Testis (tissue), 3 donors: ENCODE data around the gene MAP7. TPM values are rescaled to one million over a fixed set of nuclear protein-coding genes. Genes with fewer than 3 reads are reported as not detected.

ENCODE experiments used
- DNase-seq: peaks from one replicate; pipeline ENCODE4 v3.0.0-alpha.2; 2019
- H3K27ac ChIP-seq, 2 donors: fragments of 200-600 bp; sonication (generic); one replicate each; pipeline ENCODE4 v1.5.1; 2019
- H3K27me3 ChIP-seq: fragments of 200-600 bp; sonication (generic); one replicate; pipeline ENCODE4 v1.5.1; 2019
- H3K36me3 ChIP-seq: fragments of 200-600 bp; sonication (generic); one replicate; pipeline ENCODE4 v1.5.1; 2017; ENCODE audit warnings: low read depth; ENCODE audit errors: missing control alignments
- H3K4me1 ChIP-seq: fragments of 200-600 bp; sonication (generic); one replicate; pipeline ENCODE4 v1.5.1; 2019
- H3K4me3 ChIP-seq, 2 donors: fragments of 200-600 bp; sonication (generic); one replicate each; pipeline ENCODE4 v1.5.1; 2017 to 2019
- H3K9me3 ChIP-seq: fragments of 200-600 bp; sonication (generic); one replicate; pipeline ENCODE4 v1.5.1; 2017
- CTCF ChIP-seq, 3 experiments: fragments of 450-650 bp in 2 of 3; fragments of 200-600 bp in 1 of 3; sonication (generic) in 1 of 3; IDR thresholded peaks; one replicate each; pipeline ENCODE4 v1.5.1; 2016 to 2019; ENCODE audit warnings: antibody characterized with exemption in 3 of 3, mild to moderate bottlenecking in 2 of 3, moderate library complexity in 1 of 3
- POLR2A ChIP-seq: fragments of 450-650 bp; IDR thresholded peaks from one replicate; pipeline ENCODE4 v1.6.1; 2017; ENCODE audit warnings: antibody characterized with exemption, mild to moderate bottlenecking, moderate library complexity
- WGBS, 2 donors: methylation state at CpG; one replicate each; pipeline ENCODE4 v1.1.5; 2018; 5-methylcytosine and 5-hydroxymethylcytosine counted together
- intact Hi-C: fragments of 100-400 bp; cut with DNase I; formaldehyde crosslinking; loops from one replicate; pipeline ENCODE4 v1.15.1; 2023; ENCODE audit warnings: low total_unique reads
- polyA plus RNA-seq: library from polyadenylated mRNA; stranded (reverse); fragments of 350-450 nt; fragmentation: Illumina TruSeq; extraction: RNeasy Lipid Tissue Mini Kit (QIAGEN cat#74804); gene quantifications from one replicate; pipeline ENCODE4 v1.2.3, GENCODE V29; 2014; ENCODE audit warnings: low read depth, low replicate concordance; ENCODE audit not compliant: insufficient read depth
- total RNA-seq, 2 donors: library from RNA; depleted of rRNA; stranded (reverse); fragments of >200 nt; gene quantifications; one replicate each; pipeline ENCODE4 v1.2.3, GENCODE V29; 2016

The MAP7 gene
- total and polyA plus RNA-seq, 3 donors from 2014 or later = 38.5 to 61.4 (median 48.7) TPM

GRCh38 chr6:136514591-136514990, 35.6 kb downstream of the MAP7 start:
- no peaks in the 10 kb centered on the region for H3K36me3 ChIP-seq
- H3K9me3 ChIP-seq = no peaks in the 10 kb centered on the region
- 90 to 91% methylated on average over 4 of the region's 4 CpGs for WGBS, 2 donors
- intact Hi-C loops = no loop called here
- no peak overlapping the region for H3K27ac ChIP-seq
- no peak overlapping the region for H3K4me3 ChIP-seq
- peaks cover 6% of the 10 kb centered on the region for H3K4me1 ChIP-seq
- no peak for DNase-seq
- no peak for TF ChIP-seq CTCF (IDR thresholded peaks at IDR 0.05)
- no peak for TF ChIP-seq POLR2A
- no peaks in the 10 kb centered on the region for H3K27me3 ChIP-seq

- peak; percentile 85 for DNase-seq
- intact Hi-C loops = no loop called here
- H3K4me3 ChIP-seq = no peak overlapping the region
- TF ChIP-seq POLR2A = no peak
- TF ChIP-seq CTCF (IDR thresholded peaks at IDR 0.05) = no peak
- H3K27me3 ChIP-seq = no peaks in the 10 kb centered on the region
- no peaks in the 10 kb centered on the region for H3K36me3 ChIP-seq
- no peak overlapping the region for H3K27ac ChIP-seq
- WGBS, 2 donors = 52 to 76% methylated on average over 3 of the region's 3 CpGs
- no peaks in the 10 kb centered on the region for H3K9me3 ChIP-seq
- peaks cover 6% of the 10 kb centered on the region for H3K4me1 ChIP-seq
These were observed 38.3 kb downstream of the MAP7 start for GRCh38 chr6:136511926-136512325.

- Histone ChIP-seq H3K9me3 (no peaks in the 10 kb centered on the region), H3K36me3 (no peaks in the 10 kb centered on the region), H3K4me1 (peaks cover 6% of the 10 kb centered on the region), H3K27me3 (no peaks in the 10 kb centered on the region), H3K4me3 (no peak overlapping the region), H3K27ac (peak overlapping the region in 1 of 2 donors; percentile 13)
- intact Hi-C loops = no loop called here
- WGBS, 2 donors = 44 to 47% methylated on average over 1 of the region's 1 CpG
- no peak for DNase-seq
- TF ChIP-seq POLR2A (no peak), CTCF (IDR thresholded peaks at IDR 0.05) (no peak)
These were observed 38.8 kb downstream of the MAP7 start for GRCh38 chr6:136511397-136511796.

- H3K36me3 ChIP-seq = no peaks in the 10 kb centered on the region
- no peak overlapping the region for H3K27ac ChIP-seq
- no peak for TF ChIP-seq CTCF (IDR thresholded peaks at IDR 0.05)
- no peak for TF ChIP-seq POLR2A
- intact Hi-C loops = no loop called here
- H3K4me1 ChIP-seq = peaks cover 6% of the 10 kb centered on the region
- no peaks in the 10 kb centered on the region for H3K27me3 ChIP-seq
- WGBS, 2 donors = 91 to 97% methylated on average over 4 of the region's 4 CpGs
- no peak for DNase-seq
- no peak overlapping the region for H3K4me3 ChIP-seq
- H3K9me3 ChIP-seq = no peaks in the 10 kb centered on the region
These were observed 39.4 kb downstream of the MAP7 start for GRCh38 chr6:136510782-136511181.

- Histone ChIP-seq H3K4me1 (peaks cover 6% of the 10 kb centered on the region), H3K27ac (no peak overlapping the region), H3K36me3 (no peaks in the 10 kb centered on the region), H3K9me3 (no peaks in the 10 kb centered on the region), H3K27me3 (no peaks in the 10 kb centered on the region), H3K4me3 (no peak overlapping the region)
- DNase-seq = no peak
- WGBS, 2 donors = 90 to 92% methylated on average over 5 of the region's 5 CpGs
- intact Hi-C loops = no loop called here
- TF ChIP-seq CTCF (IDR thresholded peaks at IDR 0.05) (no peak), POLR2A (no peak)
These were observed 39.9 kb downstream of the MAP7 start for GRCh38 chr6:136510299-136510698.
